ENCODE measurements around the gene IL9R.

DNA sequence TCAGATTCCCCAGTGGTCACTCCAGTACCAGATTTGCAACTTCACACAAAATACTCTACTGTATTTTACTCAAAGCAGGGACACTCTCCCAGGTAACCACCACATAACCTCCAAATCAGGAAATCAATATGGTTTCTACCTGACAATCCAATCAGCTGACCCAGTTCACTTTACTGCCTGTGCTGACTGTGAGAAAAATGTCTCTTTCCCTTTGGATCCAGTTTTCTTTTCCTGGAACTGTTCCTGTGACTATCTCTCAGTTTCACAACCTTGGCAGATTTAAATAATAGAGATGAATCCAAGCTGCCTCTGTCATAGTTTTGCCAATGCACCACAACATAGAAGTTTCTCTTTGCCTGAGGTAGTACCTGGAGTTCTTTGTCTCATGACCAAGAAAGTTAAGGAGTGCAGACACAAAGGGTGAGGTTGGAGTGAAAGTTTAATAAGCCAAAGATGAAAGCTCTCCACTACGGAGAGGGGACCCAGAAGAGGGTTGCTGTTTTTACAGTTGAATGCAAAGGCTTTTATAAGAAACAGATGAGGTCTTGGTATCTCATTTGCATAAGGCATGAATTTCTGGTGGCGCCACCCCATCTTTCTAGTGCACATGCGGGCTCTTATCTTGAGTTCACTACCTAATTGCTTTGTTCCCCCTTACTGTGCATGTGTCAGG, 29.7 kb upstream of the IL9R start:
- TF ChIP-seq, protein P1, sequence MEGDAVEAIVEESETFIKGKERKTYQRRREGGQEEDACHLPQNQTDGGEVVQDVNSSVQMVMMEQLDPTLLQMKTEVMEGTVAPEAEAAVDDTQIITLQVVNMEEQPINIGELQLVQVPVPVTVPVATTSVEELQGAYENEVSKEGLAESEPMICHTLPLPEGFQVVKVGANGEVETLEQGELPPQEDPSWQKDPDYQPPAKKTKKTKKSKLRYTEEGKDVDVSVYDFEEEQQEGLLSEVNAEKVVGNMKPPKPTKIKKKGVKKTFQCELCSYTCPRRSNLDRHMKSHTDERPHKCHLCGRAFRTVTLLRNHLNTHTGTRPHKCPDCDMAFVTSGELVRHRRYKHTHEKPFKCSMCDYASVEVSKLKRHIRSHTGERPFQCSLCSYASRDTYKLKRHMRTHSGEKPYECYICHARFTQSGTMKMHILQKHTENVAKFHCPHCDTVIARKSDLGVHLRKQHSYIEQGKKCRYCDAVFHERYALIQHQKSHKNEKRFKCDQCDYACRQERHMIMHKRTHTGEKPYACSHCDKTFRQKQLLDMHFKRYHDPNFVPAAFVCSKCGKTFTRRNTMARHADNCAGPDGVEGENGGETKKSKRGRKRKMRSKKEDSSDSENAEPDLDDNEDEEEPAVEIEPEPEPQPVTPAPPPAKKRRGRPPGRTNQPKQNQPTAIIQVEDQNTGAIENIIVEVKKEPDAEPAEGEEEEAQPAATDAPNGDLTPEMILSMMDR (IDR thresholded peaks at IDR 0.05) = no peak
- TF ChIP-seq POLR2A (IDR thresholded peaks at IDR 0.05; ENCODE audit: low read depth) = no peak
